ENCODE results near the gene DNMT3B.

DNMT3B gene

DNA sequence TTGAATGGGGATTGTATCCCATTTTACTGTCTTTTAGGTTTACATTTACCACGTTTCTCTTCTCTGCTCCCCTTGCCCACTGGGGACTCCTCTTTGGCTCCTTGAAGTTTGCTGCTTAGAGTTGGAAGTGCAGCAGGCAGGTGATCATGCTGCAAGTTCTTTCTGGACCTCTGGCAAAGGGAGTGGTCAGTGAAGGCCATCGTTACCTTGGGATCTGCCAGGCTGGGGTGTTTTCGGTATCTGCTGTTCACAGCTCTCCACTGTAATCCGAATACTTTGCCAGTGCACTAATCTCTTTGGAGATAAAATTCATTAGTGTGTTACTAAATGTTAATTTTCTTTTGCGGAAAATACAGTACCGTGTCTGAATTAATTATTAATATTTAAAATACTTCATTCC, 87.4 kb downstream of the DNMT3B start:
- DNase-seq (ENCODE audit: low read depth in 4 of 4, low spot score in 1 of 4), result no peak

- DNase-seq (ENCODE audit: low read depth in 4 of 4, low spot score in 1 of 4), result no peak
Observed at GRCh38 chr20:32855387-32855786, 93.2 kb downstream of the DNMT3B start.

GRCh38 chr20:32858189-32858588, 96.0 kb downstream of the DNMT3B start:
- no peak for DNase-seq (ENCODE audit: low read depth in 4 of 4, low spot score in 1 of 4)
